Prostate gland (tissue), 2 donors: ENCODE data around the gene NARF.

Experiments
- CTCF ChIP-seq, 4 experiments: fragments of 200-600 bp in 2 of 4; fragments of 450-650 bp in 2 of 4; sonication (generic) in 2 of 4; IDR thresholded peaks; 1 replicate in 3 of 4; 2 replicates in 1 of 4; pipeline ENCODE4 v1.5.1; 2016 to 2019; ENCODE audit warnings: antibody characterized with exemption in 4 of 4, mild to moderate bottlenecking in 2 of 4, moderate library complexity in 2 of 4
- POLR2A ChIP-seq: fragments of 450-650 bp; IDR thresholded peaks from one replicate; pipeline ENCODE4 v1.6.1; 2016; ENCODE audit warnings: antibody characterized with exemption, mild to moderate bottlenecking
- POLR2AphosphoS5 ChIP-seq: sonication (generic); formaldehyde crosslinking; IDR thresholded peaks from one replicate; pipeline ENCODE4 v1.6.1; 2017; ENCODE audit warnings: antibody characterized with exemption

- TF ChIP-seq CTCF (IDR thresholded peaks at IDR 0.05) (no peak), POLR2A (no peak), POLR2AphosphoS5 (no peak)
These were observed 6.4 kb upstream of the NARF start for GRCh38 chr17:82452162-82452561.
